ENCODE results near the gene CHODL.

CHODL gene, protein sequence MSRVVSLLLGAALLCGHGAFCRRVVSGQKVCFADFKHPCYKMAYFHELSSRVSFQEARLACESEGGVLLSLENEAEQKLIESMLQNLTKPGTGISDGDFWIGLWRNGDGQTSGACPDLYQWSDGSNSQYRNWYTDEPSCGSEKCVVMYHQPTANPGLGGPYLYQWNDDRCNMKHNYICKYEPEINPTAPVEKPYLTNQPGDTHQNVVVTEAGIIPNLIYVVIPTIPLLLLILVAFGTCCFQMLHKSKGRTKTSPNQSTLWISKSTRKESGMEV

DNA sequence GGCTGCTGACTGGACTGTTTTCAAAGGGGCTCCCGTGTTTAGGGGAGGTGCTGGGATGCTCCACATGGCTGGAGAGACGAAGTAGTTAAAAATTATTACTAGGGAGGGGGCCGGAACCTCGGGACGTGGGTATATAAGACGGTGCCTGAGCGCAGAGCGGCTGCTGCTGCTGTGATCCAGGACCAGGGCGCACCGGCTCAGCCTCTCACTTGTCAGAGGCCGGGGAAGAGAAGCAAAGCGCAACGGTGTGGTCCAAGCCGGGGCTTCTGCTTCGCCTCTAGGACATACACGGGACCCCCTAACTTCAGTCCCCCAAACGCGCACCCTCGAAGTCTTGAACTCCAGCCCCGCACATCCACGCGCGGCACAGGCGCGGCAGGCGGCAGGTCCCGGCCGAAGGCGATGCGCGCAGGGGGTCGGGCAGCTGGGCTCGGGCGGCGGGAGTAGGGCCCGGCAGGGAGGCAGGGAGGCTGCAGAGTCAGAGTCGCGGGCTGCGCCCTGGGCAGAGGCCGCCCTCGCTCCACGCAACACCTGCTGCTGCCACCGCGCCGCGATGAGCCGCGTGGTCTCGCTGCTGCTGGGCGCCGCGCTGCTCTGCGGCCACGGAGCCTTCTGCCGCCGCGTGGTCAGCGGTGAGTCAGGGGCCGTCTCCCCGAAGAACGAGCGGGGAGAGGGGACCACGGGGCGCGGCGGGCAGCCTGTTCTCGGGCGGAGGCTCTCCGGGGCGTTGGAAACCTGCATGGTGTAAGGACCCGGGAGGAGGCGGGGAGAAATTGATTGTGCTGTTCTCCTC lies at the start of gene CHODL:
TSS of gene CHODL (plus strand) at position 163 of the 793 bp plus-strand sequence. CDS start at position 554, 391 bp downstream.
- no peak for DNase-seq (ENCODE audit: low read depth)

DNA sequence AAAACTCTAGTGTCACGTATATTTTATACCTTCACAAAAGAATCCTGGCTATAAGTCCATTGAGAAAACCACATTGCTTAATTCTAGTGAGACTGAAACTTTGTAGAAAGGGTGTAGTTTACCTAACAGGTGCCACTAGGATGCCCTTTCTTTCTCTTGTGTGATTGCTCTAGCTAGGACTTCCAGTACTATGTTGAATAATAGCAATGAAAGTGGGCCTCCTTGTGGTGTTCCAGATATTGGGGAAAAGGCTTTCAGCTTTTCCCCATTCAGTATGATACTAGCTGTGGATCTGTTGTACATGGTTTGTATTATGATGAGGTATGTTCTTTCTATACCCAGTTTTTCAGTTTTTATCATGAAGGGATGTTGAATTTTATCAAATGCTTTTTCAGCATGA lies 39.7 kb upstream of the CHODL start:
- no peak for DNase-seq (ENCODE audit: low read depth)

DNA sequence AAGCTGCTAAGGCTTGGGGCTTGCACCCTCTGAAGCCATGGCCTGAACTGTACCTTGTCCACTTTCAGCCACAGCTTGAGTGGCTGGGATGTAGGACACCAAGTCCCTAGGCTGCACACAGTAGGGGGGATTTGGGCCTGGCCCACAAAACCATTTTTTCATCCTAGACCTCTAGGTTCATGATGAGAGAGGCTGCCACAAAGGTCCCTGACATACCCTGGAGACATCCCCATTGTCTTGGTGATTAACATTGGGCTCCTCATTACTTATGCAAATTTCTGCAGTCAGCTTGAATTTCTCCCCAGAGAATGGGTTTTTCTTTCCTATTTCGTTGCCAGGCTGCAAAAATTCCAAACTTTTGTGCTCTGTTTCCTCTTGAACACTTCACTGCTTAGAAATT lies 26.3 kb upstream of the CHODL start:
- DNase-seq (ENCODE audit: low read depth) = no peak

DNA sequence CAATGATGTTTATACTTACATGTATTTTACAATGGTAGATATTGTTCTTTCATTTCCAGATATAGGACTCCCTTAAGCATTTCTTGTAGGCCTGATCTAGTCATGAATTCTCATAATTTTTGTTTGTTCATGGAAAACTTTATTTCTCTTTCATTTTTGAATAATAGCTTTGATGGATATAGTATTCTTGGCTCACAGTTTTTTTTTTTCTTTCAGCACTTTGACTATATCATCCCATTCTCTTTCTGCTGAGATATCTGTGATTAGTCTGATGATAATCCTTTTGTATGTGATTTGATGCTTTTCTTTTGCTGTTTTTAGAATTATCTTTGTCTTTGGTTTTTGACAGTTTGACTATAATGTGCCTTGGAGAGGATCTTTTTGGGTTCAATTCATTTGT lies 24.1 kb upstream of the CHODL start:
- DNase-seq (ENCODE audit: low read depth) = no peak

DNA sequence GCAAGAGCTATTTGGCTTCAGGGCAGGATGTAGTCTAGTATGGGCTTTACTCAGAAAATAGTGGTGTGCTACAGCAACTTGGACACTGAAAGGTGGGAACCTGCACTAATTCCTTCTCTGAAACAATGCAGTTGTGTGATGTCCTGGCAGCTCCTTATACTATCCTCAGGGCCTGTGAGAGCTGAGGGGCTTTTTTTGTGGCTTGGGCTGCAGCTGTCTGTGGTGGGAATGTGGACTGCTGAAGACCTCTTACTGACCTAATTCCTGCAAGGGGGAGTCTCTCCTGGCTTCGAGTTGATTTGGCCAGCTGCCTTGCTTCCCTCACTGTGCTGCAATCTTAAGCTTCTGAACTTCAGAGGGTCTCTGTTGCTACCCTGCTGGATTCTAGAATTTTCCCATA lies 22.3 kb upstream of the CHODL start:
- DNase-seq (ENCODE audit: low read depth) = no peak

DNA sequence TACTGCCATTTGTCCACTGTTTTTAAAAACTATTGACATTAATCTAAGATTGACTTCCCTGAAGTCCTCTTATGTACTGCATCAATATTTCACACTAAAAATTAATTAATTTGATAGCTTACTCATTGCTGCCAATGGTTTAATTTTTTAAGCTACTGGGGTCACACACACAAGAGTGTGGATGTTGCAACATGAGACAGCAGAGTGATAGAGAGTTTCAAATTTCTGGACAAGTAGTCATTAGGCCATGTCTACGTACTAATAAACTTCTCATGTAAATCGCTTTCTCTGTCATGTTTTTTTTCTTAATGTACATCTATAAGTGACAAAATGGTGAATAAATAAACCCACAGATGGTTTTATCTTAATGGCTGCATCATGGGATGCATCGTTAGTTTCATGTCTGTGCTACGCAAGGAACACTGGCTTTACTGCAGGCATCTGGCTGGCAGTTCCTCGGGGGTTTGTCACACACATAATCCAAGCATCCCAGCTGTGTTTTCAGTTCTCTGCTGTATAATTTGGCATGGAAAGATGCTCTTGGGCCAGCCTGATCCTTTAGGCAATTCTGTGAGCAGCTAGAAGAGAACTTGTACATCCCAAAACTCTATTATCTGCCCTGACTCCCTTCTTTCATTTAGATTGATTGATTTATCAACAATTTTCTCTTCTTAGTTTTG lies 16.4 kb upstream of the CHODL start:
- DNase-seq (ENCODE audit: low read depth) = no peak

DNA sequence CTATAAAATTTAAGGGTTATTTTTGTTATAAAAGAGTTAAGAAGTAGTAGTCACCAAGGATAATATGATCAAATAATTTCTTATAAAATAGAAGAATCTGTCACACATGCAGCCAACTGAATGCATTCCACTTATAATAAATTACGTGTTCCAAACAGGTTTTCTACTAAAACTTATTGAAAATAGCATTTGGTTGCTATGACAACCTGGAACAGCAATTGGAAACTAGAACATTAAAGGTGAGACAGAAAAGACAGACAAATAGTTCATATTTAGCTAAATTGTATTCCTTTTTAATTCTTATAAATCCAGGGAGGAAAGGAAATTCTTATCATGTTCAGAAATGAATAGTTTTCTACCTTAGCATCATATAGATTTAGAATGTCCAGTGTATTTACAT lies 9.1 kb upstream of the CHODL start:
- no peak for DNase-seq (ENCODE audit: low read depth)

DNA sequence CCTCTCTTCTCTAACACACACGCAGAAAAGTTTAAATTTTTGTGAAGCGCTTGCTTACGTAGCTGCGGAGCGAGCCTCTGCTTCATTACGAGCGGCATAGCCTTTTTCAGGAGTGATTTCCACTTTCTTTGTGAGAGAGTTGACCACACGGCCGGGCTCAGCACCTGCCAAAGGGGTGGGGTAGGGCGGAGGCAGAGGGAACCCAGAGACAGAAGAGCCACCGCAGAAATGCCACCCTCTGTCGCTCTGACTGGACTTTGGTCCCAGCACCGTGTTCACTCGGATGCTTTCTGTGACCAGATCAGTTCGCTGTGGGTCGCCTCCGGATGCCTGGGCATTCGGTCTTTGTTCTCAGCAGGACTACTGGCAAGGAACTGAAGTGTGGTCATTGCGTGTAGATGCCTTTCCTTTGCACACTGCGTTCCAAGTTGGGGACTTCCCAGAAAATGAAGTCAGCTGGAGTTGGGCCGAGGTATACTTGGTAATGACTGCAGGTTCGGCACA lies 883 bp downstream of the CHODL start:
- no peak for DNase-seq (ENCODE audit: low read depth)

DNA sequence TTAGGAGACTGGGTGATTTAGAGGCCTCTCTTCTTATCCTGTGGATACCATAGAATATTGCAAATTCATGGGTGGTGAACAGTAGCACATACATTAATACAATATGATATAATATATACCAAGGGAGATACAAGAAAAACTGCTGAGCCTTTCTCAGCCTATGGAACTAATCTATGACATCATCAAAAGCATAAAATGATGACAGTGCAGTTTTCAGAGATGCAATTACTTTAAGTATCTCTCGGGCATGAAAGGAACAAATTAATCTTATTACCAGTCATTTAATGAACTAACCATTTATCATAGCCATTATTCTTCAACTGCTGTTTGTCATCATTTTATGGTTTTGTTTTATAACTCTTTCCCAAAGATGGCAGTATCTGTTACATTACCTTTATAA lies 3.5 kb downstream of the CHODL start:
- no peak for DNase-seq (ENCODE audit: low read depth)

DNA sequence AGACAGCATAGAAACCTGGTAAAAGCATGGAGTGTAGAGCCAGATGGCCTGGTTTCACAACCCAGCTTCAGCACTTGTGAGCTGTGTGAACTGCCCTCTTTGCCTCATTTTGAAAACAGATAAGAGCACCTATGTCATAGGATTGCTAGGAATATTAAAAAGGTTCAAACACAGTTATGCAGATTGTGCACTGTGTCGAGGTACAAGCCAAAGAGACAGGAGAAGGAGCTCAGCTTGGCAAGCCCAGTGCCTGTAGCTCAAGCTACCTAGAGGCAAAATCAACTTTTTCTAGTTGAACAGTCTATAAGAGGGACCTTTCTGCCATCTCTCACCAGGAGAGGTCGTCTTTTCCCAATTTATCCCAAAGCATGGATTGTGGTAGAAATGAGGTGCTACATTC lies 5.0 kb downstream of the CHODL start:
- no peak for DNase-seq (ENCODE audit: low read depth)

DNA sequence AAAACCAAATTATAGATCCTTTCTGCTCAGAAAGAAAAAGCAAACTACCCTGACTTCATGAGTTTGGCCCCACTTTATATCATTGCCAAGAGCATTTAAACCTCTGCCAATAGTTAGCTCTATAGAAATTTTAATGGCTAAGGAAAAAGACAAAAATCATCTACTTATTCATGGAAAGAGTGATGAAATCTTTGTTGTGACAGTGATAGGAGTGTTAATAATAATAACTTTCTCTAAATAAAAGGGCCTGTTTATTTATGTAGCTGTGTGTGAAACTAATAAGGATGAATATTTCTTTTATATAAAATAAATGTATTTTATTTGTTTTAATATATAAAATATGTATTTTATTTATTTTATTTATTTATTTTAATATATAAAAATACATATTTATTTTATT lies 6.4 kb downstream of the CHODL start:
- no peak for DNase-seq (ENCODE audit: low read depth)

DNA sequence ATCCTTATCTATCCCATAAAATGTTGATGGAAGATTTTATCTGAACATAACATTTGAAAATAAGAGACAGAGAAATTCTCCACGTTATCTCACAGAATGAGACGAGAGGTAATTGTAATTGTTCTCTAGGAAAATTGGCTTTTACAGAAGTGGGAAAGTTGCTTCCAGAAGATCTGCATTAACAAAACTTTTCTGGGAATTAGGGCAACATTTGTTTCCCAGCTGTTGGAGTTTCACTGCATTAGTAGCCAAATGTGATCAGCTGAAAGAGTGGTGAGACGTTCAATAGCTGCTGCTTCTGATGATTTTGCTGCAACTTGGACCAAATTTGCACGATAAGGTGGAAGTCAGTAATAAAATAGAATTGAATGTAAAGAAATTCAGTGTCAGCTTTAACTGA lies 7.6 kb downstream of the CHODL start:
- DNase-seq (ENCODE audit: low read depth) = no peak

DNA sequence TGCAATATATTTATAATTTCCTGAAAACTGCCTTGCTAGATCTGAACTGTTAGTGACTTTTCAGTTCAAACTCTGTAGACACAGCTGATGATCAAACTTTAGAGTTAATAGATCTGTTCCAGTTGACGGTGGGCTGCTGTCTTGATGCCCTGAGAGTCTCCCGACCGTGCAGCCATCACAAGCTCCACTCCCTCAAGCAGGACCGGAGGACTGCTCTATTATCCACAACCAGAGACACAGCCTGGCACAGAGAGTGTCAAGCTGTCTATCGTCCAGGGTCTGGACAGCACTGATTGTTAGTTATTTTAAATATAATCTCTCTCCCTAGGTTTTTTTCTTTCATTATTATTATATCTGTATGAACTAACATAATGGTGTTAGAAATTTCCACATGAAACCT lies 8.0 kb downstream of the CHODL start:
- no peak for DNase-seq (ENCODE audit: low read depth)

DNA sequence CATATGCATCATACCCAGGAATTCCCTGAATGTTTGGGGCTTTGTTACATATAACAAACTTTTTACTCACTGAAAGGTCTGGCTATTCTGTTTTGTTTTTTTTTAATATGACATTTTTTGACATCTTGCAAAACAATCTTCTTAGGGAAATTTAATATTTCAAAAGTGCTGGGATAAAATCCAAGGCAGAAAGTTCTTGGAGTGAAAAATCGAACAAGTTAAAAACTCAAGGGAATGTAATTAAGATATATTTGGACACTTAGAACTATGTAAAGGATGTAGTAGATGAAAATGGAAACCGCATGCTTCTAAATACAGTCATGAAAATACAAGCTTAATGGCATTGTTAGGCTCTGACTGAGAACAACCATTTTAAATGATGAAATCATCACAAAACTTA lies 8.6 kb downstream of the CHODL start:
- DNase-seq (ENCODE audit: low read depth) = no peak

DNA sequence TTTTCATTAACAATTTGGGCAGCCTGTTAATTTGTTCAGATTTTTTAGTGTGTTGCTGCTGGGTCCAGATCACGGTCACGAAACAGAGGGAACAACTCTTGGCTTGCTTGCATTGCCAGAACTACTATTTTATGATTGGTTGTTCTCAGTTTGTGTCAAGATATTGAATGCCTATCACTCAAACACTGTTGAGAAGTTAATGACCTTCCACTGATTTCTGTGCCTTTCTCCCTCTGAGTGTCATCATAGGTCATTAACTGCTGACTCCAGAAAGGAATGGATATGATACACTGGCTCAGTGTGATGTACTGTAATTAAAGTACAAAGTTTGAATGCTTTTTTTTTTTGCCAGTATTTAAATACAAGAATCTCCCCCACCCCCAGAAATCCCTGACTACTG lies 9.2 kb downstream of the CHODL start:
- DNase-seq (ENCODE audit: low read depth) = no peak

DNA sequence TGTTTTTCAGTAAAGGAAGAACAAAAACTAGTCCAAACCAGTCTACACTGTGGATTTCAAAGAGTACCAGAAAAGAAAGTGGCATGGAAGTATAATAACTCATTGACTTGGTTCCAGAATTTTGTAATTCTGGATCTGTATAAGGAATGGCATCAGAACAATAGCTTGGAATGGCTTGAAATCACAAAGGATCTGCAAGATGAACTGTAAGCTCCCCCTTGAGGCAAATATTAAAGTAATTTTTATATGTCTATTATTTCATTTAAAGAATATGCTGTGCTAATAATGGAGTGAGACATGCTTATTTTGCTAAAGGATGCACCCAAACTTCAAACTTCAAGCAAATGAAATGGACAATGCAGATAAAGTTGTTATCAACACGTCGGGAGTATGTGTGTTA lies 21.3 kb downstream of the CHODL start:
- no peak for DNase-seq (ENCODE audit: low read depth)

DNA sequence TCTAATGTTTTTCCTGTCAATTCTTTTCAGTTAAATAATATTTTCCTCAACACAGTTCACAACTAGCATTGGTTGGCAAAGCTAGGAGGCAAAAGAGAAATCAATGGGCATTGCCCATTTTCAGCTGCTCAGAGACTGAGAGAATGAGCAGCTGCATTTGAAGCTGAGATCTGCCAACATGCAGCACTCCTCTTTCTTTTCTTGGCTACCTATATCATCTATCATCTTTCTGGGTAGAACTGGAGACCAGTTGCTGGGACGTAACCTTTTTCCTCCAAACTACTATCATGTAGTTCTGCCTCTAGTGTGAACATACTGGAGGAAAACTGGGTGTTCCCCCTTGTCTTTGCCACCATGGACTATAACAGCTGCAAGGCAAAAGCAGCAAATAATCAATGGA lies 22.9 kb downstream of the CHODL start:
- DNase-seq (ENCODE audit: low read depth) = no peak

DNA sequence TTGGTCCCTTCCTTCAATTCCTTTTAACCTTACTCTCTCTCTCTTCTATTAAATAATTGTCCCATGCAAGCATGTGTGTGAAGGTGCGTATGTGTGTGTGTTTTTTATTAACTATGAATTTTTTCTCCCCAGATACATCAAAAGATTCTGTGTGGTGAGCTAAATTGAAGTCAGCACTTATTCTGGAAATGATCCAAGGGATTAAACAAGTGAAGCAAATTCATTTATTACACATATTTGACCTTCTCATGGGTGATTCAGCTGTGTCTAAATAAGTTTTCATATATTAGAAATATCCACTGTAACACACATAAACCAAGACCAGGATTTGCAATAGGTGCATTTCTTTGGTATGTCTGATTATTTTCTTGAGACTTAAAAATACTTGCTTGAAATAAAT lies 24.3 kb downstream of the CHODL start:
- no peak for DNase-seq (ENCODE audit: low read depth)

DNA sequence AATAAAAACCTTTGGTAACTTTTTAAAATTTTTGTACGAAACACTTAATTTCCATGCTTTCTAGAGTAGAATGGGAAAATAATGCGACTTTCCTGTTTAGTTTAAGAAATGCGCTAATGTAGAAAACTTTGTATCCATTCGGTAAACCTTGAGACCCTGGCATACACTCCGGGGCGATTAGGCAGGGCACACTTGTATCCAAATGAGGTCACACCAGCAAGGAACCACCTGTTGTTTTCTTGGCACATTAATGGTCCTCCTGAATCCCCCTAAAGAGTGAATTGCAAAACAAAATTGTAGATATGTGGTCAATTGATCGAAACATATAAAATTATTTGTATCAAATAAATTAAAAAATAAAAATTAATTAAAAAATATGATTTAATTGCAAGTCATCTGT lies 25.2 kb downstream of the CHODL start:
- no peak for DNase-seq (ENCODE audit: low read depth)

DNA sequence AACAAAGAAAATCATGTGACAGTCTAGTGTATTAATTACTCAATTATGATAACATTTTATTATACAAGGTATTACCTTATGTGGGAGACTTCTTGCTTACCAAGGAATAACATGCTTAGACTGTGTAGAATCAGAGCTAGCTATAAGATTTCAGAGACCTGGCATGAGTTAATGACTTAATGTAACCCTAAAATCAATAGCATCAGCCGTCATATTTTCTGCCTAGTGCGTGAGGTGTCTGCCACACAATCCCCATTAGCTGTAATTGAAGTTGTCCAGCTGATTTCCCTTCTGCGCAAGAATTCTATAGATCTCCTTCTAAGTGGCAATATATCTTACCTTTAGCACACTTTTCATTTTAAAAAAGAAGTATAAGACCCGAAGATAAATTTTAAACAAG lies 28.8 kb downstream of the CHODL start:
- no peak for DNase-seq (ENCODE audit: low read depth)

DNA sequence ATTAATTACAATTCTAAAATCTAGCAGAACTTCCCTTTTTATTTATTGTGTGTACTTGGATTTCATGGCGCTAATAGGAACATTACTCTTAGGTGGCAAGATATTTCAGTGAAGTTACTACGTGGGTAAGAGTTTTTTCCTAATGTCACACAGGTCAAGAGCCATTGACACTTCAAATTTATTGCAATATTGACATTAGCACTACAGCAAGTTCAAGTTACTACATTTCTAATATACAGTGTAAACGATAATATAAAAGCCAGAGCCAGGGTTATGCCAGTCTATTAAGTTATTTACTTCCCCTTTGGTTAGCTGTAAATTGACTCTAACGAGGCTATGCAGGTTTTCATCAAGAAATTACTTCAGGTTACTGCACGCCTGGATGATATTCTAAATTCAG lies 29.7 kb downstream of the CHODL start:
- DNase-seq (ENCODE audit: low read depth) = no peak

DNA sequence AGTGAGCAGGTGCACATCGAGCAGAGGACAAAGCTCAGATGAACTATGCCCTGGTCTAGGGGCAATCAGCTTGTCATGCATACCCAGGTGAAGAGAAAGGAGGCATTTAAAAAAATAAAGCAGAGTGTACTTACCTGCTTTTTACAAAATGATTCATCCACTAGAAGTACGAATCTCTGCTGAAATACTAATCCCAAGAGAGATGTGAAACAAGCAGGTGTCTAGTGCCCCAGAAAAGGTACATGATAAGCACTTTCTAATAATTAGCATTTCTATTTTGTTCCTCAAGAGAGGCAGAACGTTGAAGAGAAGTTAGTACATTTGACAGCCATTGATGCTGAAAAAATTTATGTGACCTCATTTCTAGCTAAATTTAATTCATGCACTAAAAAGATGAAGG lies 31.1 kb downstream of the CHODL start:
- DNase-seq (ENCODE audit: low read depth) = no peak

DNA sequence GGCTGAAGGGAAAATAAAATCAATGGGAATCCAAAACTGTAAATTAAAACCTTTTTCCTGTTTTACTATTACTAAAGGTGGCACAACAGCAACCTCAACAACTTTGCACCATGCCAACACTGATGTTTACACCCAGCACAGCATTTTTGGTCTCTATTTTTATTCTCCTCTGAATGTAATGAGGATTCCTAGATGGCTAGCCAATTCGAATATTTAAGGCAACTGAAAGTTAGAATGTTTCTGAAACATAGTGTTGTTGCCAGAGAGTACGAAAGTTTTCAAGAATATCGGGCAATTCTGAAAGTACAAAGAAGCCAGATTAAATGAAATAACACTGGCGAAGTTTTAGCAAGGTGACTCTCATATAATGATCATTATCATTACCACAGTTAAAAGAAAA lies 40.7 kb downstream of the CHODL start:
- DNase-seq (ENCODE audit: low read depth) = no peak

All from stimulated activated CD8-positive, alpha-beta memory T cell treated with anti-CD3 and anti-CD28 coated beads, Interleukin-12 subunit alpha, Interleukin-12 subunit beta, amount 100 ng/mL, for 4 hours (primary cell).